ENCODE results near the gene LIPN. TPM values are rescaled to one million over a fixed set of nuclear protein-coding genes. Genes with fewer than 3 reads are reported as not detected.

LIPN gene
- total RNA-seq: 1.3 TPM in 1 of 2 replicates, not detected in the other

GRCh38 chr10:88759366-88760101 lies at the start of gene LIPN:
Gene LIPN (plus strand): TSS chr10:88760020. CDS start chr10:88761406, 1,386 bp downstream.
- peak; percentile 96 for FAIRE-seq
- no peaks in the 10 kb centered on the region for H3K36me3 ChIP-seq (ENCODE audit: control insufficient read depth, insufficient read depth, low read length)
- DNase-seq (ENCODE audit: low read depth): peak; percentile 76
- H3K27me3 ChIP-seq (ENCODE audit: control insufficient read depth, insufficient read depth, low read length): no peaks in the 10 kb centered on the region
- TF ChIP-seq CTCF (IDR thresholded peaks at IDR 0.05; ENCODE audit: insufficient read depth, low read length, severe bottlenecking): no peak
- no peak within 1 kb of the TSS for H3K4me3 ChIP-seq (ENCODE audit: low read depth, low read length)

GRCh38 chr10:88715517-88715916 lies 44.3 kb upstream of the LIPN start:
- no peak for DNase-seq (ENCODE audit: low read depth)
- no peak for FAIRE-seq
- H3K4me3 ChIP-seq (ENCODE audit: low read depth, low read length): no peak overlapping the region
- no peaks in the 10 kb centered on the region for H3K36me3 ChIP-seq (ENCODE audit: control insufficient read depth, insufficient read depth, low read length)
- H3K27me3 ChIP-seq (ENCODE audit: control insufficient read depth, insufficient read depth, low read length): no peaks in the 10 kb centered on the region
- no peak for TF ChIP-seq CTCF (IDR thresholded peaks at IDR 0.05; ENCODE audit: insufficient read depth, low read length, severe bottlenecking)

- no peaks in the 10 kb centered on the region for H3K27me3 ChIP-seq (ENCODE audit: control insufficient read depth, insufficient read depth, low read length)
- FAIRE-seq (no peak), DNase-seq (ENCODE audit: low read depth) (no peak)
- no peak overlapping the region for H3K4me3 ChIP-seq (ENCODE audit: low read depth, low read length)
- no peaks in the 10 kb centered on the region for H3K36me3 ChIP-seq (ENCODE audit: control insufficient read depth, insufficient read depth, low read length)
- TF ChIP-seq CTCF (IDR thresholded peaks at IDR 0.05; ENCODE audit: insufficient read depth, low read length, severe bottlenecking): no peak
Measured at GRCh38 chr10:88721392-88721791, 38.4 kb upstream of the LIPN start.

- Histone ChIP-seq H3K4me3 (ENCODE audit: low read depth, low read length) (no peak overlapping the region), H3K27me3 (ENCODE audit: control insufficient read depth, insufficient read depth, low read length) (no peaks in the 10 kb centered on the region), H3K36me3 (ENCODE audit: control insufficient read depth, insufficient read depth, low read length) (no peaks in the 10 kb centered on the region)
- TF ChIP-seq CTCF (IDR thresholded peaks at IDR 0.05; ENCODE audit: insufficient read depth, low read length, severe bottlenecking): no peak
- FAIRE-seq (no peak), DNase-seq (ENCODE audit: low read depth) (no peak)
Measured at GRCh38 chr10:88725798-88726197, 34.0 kb upstream of the LIPN start.

GRCh38 chr10:88728107-88728763 lies 31.6 kb upstream of the LIPN start:
- no peak for DNase-seq (ENCODE audit: low read depth)
- Histone ChIP-seq H3K36me3 (ENCODE audit: control insufficient read depth, insufficient read depth, low read length) (no peaks in the 10 kb centered on the region), H3K4me3 (ENCODE audit: low read depth, low read length) (no peak overlapping the region), H3K27me3 (ENCODE audit: control insufficient read depth, insufficient read depth, low read length) (no peaks in the 10 kb centered on the region)
- peak; percentile 26 for TF ChIP-seq CTCF (IDR thresholded peaks at IDR 0.05; ENCODE audit: insufficient read depth, low read length, severe bottlenecking)
- no peak for FAIRE-seq

Data from bronchial epithelial cell (primary cell).